CD4-positive, alpha-beta T cell (primary cell): ENCODE data around the gene PKDCC. TPM values are rescaled to one million over a fixed set of nuclear protein-coding genes. Genes with fewer than 3 reads are reported as not detected.

ENCODE experiments used
- ATAC-seq: fragments of 200-7000 bp; cut with Tn5 transposase; one replicate; pipeline ENCODE4 v1.10.0; 2022; ENCODE audit warnings: mild to moderate bottlenecking; ENCODE audit not compliant: poor library complexity
- CTCF ChIA-PET: fragments of 350-600 bp; sonication (Branson Sonifier 250); formaldehyde crosslinking; loops from one replicate; lab custom pipeline; 2021; ENCODE audit warnings: antibody characterized with exemption, inconsistent platforms; lab: Charles Lee
- POLR2A ChIA-PET: fragments of 350-600 bp; sonication (Branson Sonifier 250); formaldehyde crosslinking; loops from one replicate; lab custom pipeline; 2021; ENCODE audit warnings: antibody characterized with exemption, inconsistent platforms; lab: Charles Lee
- DNase-seq, 14 experiments: peaks; one replicate each; pipeline ENCODE4 v3.0.0-alpha.2; 2013 to 2020; ENCODE audit warnings: mixed read lengths in 2 of 14
- H3K27ac ChIP-seq, 2 donors: one replicate each; pipeline versions ENCODE4 v1.5.1 to v1.7.0; 2013; ENCODE audit warnings: low read length in 2 of 2, low read depth in 1 of 2, mild to moderate bottlenecking in 1 of 2
- H3K27me3 ChIP-seq, 2 experiments: 1 replicate in 1 of 2; 2 replicates in 1 of 2; pipeline versions ENCODE4 v1.6.1 to v1.7.0; 2013; ENCODE audit warnings: low read length in 2 of 2, control low read depth in 1 of 2, mild to moderate bottlenecking in 1 of 2, moderate library complexity in 1 of 2; ENCODE audit not compliant: insufficient read depth in 2 of 2, control insufficient read depth in 1 of 2
- H3K36me3 ChIP-seq: one replicate; pipeline ENCODE4 v1.6.1; 2013; ENCODE audit warnings: low read length, control low read depth; ENCODE audit not compliant: insufficient read depth
- H3K4me1 ChIP-seq: one replicate; pipeline ENCODE4 v1.6.1; 2013; ENCODE audit warnings: low read length, control low read depth; ENCODE audit not compliant: insufficient read depth
- H3K4me3 ChIP-seq: one replicate; pipeline ENCODE4 v1.5.1; 2013; ENCODE audit warnings: mild to moderate bottlenecking, low read length, moderate library complexity
- H3K9me3 ChIP-seq, 2 experiments: 1 replicate in 1 of 2; 2 replicates in 1 of 2; pipeline versions ENCODE4 v1.6.1 to v1.7.0; 2013; ENCODE audit warnings: low read length in 2 of 2, mild to moderate bottlenecking in 2 of 2, control low read depth in 1 of 2, moderate library complexity in 1 of 2; ENCODE audit not compliant: control insufficient read depth in 1 of 2, insufficient read depth in 1 of 2
- H3K27ac Mint-ChIP-seq: one replicate; pipeline ENCODE4 v1.8.0; 2020; ENCODE audit warnings: mixed read lengths
- H3K27me3 Mint-ChIP-seq: one replicate; pipeline ENCODE4 v1.8.0; 2021; ENCODE audit warnings: mixed read lengths
- H3K36me3 Mint-ChIP-seq: one replicate; pipeline ENCODE4 v1.8.0; 2021; ENCODE audit warnings: low read depth, mixed read lengths
- H3K4me1 Mint-ChIP-seq: one replicate; pipeline ENCODE4 v1.8.0; 2021; ENCODE audit warnings: low read depth, mixed read lengths
- H3K4me3 Mint-ChIP-seq: one replicate; pipeline ENCODE4 v1.8.0; 2020; ENCODE audit warnings: mild to moderate bottlenecking, mixed read lengths
- H3K9me3 Mint-ChIP-seq: one replicate; pipeline ENCODE4 v1.8.0; 2020; ENCODE audit warnings: mixed read lengths
- intact Hi-C, 2 experiments: fragments of 100-400 bp; cut with DNase I in 1 of 2; cut with micrococcal nuclease in 1 of 2; formaldehyde crosslinking; loops; one replicate each; pipeline versions ENCODE4 v1.15.1 to v1.9.0; 2023 to 2025; cut with DNase I, micrococcal nuclease
- total RNA-seq, 174 experiments: library from RNA in 2 of 174; stranded (reverse) in 2 of 174; gene quantifications; one replicate each; pipeline ENCODE4 v1.2.3 and lab custom pipeline; 2021 to 2026
- TF ChIP-seq, protein P1 (sequence below): fragments of 200-600 bp; IDR thresholded peaks from one replicate; pipeline ENCODE4 v1.8.0; 2022; ENCODE audit warnings: antibody characterized with exemption, mild to moderate bottlenecking

PKDCC gene
- total RNA-seq, 2 experiments from 2014 or later, result not detected

DNA sequence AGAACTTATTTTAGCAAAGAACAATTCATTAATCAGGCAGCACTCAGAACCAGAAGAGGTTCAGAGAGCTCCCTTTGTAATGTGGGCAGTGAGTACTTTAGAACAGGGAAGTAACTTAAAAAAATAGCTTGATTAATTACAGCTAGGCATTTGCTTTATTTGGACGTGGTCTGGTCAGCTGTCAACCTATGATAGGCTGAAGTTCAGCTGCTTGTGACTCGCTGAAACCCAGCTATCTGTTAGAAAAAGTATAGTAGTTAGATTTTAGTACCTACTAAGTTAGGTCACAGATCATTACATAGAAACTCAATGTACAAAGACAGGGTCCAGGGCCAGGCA, 40.0 kb downstream of the PKDCC start:
- CTCF ChIA-PET, result interaction anchor here (1.2 to 3.9 kb wide), 3 partner anchors 109 to 247 kb away, joined by 3 to 25 read pairs (median 3); no protein-coding TSS in a partner anchor
- Mint-ChIP-seq H3K27me3 (peaks cover 8% of the 10 kb centered on the region), H3K27ac (no peak overlapping the region), H3K4me3 (no peak overlapping the region), H3K4me1 (peaks cover under 1% of the 10 kb centered on the region), H3K9me3 (no peaks in the 10 kb centered on the region), H3K36me3 (no peaks in the 10 kb centered on the region)
- no peak overlapping the region for H3K27ac ChIP-seq
- ATAC-seq (no peak), DNase-seq (no peak)
- peaks cover 8% of the 10 kb centered on the region for H3K4me1 ChIP-seq
- H3K36me3 ChIP-seq, result no peaks in the 10 kb centered on the region
- no peaks in the 10 kb centered on the region for H3K27me3 ChIP-seq
- H3K9me3 ChIP-seq, result no peaks in the 10 kb centered on the region
- no peak overlapping the region for H3K4me3 ChIP-seq
- TF ChIP-seq, protein P1, sequence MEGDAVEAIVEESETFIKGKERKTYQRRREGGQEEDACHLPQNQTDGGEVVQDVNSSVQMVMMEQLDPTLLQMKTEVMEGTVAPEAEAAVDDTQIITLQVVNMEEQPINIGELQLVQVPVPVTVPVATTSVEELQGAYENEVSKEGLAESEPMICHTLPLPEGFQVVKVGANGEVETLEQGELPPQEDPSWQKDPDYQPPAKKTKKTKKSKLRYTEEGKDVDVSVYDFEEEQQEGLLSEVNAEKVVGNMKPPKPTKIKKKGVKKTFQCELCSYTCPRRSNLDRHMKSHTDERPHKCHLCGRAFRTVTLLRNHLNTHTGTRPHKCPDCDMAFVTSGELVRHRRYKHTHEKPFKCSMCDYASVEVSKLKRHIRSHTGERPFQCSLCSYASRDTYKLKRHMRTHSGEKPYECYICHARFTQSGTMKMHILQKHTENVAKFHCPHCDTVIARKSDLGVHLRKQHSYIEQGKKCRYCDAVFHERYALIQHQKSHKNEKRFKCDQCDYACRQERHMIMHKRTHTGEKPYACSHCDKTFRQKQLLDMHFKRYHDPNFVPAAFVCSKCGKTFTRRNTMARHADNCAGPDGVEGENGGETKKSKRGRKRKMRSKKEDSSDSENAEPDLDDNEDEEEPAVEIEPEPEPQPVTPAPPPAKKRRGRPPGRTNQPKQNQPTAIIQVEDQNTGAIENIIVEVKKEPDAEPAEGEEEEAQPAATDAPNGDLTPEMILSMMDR, result no peak
- POLR2A ChIA-PET, result interaction anchor here (0.6 to 1.0 kb wide), 2 partner anchors 102 to 128 kb away, joined by 3 read pairs; no protein-coding TSS in a partner anchor
- intact Hi-C loops, result loop anchor here in 1 of 2 experiments (2.0 kb wide), 1 partner anchor 247 kb away; no protein-coding TSS in a partner anchor

DNA sequence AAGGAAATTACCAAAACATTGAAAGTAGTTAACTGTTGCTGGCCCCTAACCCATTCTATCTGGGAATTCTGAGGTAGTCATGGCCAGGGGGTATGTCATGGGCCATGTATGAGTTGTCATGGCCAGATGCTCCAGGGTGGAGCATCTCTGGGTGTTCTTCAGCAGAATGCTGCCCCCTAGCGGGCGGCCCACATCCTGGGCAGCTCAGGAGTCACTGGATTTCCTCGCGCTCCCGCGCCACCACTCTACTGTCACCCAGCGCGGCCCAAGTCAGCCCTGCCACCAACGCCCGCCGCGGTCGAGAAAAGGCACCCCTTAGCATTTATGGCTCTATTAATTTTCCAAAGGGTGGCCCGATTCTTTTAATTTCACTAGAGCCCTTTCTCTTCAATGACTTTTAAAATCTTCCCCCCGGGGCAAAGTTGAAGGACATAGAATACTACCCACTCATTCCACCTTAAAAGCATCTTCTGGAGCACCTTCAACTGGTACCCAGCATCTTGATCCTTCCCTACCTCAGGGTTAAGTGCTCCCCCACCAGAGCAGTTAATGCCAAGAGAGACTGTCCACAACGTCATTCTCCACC, 41.6 kb downstream of the PKDCC start:
- H3K4me3 Mint-ChIP-seq, result no peak overlapping the region
- H3K36me3 ChIP-seq, result no peaks in the 10 kb centered on the region
- POLR2A ChIA-PET, result interaction anchor here (1.2 kb wide), 1 partner anchor 82 kb away, joined by 3 read pairs; no protein-coding TSS in a partner anchor

DNA sequence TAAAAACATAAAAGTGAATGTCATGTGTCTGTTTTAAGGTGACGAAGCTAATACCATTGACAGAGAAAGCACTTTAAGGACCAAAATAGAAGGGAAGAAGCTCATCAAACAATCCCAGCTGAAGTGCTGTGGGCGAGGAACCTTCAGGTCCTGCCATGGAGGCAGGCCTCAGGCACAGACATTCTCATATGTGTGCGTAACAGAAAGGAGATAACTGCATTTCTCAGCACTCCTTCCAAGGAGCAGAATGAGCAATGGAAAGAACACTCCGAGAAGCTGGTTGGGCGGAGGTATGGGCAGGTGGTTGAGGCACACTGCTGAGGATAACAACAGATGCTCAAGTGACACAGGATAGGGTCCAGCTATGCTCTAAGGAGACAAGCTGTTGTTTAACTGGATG, 42.4 kb downstream of the PKDCC start:
- Histone ChIP-seq H3K27me3 (no peaks in the 10 kb centered on the region), H3K27ac (no peak overlapping the region), H3K4me1 (peaks cover 8% of the 10 kb centered on the region), H3K9me3 (no peaks in the 10 kb centered on the region), H3K36me3 (no peaks in the 10 kb centered on the region), H3K4me3 (no peak overlapping the region)
- CTCF ChIA-PET, result interaction anchor here (1.6 kb wide), 1 partner anchor 221 kb away, joined by 5 read pairs; no protein-coding TSS in a partner anchor
- Mint-ChIP-seq H3K9me3 (no peaks in the 10 kb centered on the region), H3K4me1 (no peaks in the 10 kb centered on the region), H3K36me3 (no peaks in the 10 kb centered on the region), H3K27ac (no peak overlapping the region), H3K27me3 (peaks cover 8% of the 10 kb centered on the region), H3K4me3 (no peak overlapping the region)
- no peak for ATAC-seq
- intact Hi-C loops, result no loop called here
- no peak for DNase-seq
- TF ChIP-seq, protein P1, result no peak
- POLR2A ChIA-PET, result interaction anchor here (1.2 kb wide), 2 partner anchors 43 to 81 kb away, joined by 3 read pairs; no protein-coding TSS in a partner anchor

More for the DNA sequence above, 41.6 kb downstream of the PKDCC start:
- H3K27me3 Mint-ChIP-seq, result peaks cover 8% of the 10 kb centered on the region
- Histone ChIP-seq H3K27ac (no peak overlapping the region), H3K4me1 (peaks cover 8% of the 10 kb centered on the region), H3K4me3 (no peak overlapping the region), H3K27me3 (no peaks in the 10 kb centered on the region), H3K9me3 (no peaks in the 10 kb centered on the region)
- CTCF ChIA-PET, result interaction anchor here (1.6 kb wide), 1 partner anchor 220 kb away, joined by 5 read pairs; no protein-coding TSS in a partner anchor
- no peak overlapping the region for H3K27ac Mint-ChIP-seq
- intact Hi-C loops, result no loop called here
- ATAC-seq (peak; percentile 83), DNase-seq (peak in 13 of 14 experiments; percentile 30 to 85 (median 53))
- TF ChIP-seq, protein P1, result peak; percentile 61
- no peaks in the 10 kb centered on the region for H3K9me3 Mint-ChIP-seq
- H3K36me3 Mint-ChIP-seq, result no peaks in the 10 kb centered on the region
- no peaks in the 10 kb centered on the region for H3K4me1 Mint-ChIP-seq
